Stimulated activated naive CD4-positive, alpha-beta T cell (primary cell): ENCODE measurements around the gene RTTN.
"Not testable (repeated sequence)": the region's sequence is repeated elsewhere in the genome, so short reads cannot be mapped to it uniquely, and the experiment has no call there.

Experiments
- DNase-seq, 6 experiments: peaks; one replicate each; lab custom pipeline; 2025; lab: John Stamatoyannopoulos, UW

Gene RTTN

DNA sequence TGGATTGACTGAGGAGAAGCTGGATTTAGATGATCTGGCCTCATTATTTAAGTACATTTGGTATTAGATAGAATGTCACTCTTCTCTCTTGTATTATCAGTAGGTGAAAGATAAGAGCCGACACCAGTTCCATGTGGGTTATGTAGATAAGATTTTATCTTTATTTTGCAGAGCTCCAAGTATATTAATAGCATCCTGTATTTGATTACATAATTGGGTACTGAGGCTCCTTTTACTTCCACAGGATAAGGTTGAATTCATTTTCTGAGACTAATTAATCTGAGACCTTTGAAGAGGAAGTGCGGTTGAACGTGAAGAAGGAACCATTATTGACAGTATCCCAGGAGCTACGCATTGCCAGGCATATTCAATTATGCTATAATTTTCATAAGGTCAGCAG lies 225.0 kb downstream of the RTTN start:
- DNase-seq = no peak

DNA sequence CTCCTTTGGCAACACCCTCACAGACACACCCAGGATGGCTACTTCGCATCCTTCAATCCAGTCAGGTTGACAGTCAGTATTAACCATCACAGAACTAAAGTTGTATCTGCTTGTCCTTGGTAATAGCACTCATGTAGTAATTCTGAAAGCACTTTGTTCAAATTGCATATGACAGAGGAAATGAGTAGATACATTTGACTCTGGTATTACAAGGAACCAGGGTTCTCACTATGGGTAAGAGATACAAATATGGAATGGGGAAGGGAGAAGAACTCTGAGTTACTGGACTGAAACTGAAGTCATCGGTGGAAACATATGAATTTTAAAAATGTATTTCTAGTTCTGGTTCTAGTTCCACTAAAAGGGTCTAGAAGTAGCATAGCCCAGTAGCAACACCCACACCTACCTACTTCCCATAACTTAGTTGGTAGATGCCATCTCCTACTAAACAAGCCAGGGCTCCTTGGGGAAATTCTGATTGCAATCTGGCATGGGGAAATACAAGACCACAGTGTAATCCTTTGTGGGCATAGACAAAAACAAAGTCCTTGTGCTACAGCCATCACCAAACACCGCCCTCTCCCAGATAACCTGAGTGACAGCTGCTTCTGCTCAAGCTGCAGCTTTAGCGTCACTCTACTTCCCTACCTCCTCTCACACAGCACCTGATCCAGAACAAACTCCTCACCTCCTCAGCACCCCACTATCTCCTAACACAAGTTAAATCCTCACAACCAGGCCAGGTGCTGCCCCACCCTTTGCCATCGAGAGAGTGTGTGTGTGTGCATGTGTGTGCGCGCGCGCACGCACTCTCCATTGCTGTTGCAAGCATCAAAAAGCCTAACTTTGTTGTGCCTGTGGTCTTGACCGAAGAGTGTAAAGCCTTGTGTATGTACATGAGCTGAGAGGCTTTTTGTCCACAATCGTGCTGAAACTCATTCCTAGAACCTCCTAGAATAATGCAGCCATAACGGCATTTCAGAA lies 226.5 kb downstream of the RTTN start:
- no peak for DNase-seq

DNA sequence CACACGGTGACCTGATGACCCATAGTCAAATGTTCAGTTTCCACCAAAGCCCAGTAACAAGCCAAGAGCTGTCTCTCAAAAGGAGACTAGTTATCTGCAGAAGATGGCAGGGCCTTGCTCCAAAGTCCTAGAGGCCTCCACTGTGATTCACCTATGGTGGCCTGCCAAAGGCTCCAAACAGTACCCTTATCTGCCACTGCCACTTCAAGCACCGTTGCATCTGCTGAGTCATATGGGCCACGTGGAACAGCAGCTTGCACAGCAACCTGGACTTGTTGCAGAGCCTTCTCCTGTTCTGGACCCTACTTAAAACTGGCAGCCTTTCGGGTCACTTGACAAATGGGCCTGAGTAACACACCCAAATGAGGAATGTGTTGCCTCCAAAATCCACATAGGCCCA lies 230.2 kb downstream of the RTTN start:
- DNase-seq = not testable (repeated sequence)

DNA sequence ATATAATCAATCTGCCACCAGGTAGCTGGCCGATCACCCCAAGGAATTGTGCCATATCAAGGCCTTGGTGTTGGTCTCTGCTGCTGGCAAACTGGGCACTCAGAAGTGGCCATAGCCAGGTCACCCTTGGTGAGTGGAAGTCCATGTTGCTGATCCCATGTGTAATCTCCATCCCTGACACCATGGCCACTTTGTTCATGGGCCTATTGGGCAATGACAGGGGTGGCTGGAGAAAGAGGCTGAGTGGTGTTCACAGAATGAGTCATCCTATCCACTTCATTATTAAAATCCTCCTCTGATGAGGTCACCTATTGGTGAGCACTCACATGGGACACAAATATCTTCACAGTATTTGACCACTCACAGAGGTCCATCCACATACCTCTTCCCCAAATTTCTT lies 231.1 kb downstream of the RTTN start:
- DNase-seq = no peak

DNA sequence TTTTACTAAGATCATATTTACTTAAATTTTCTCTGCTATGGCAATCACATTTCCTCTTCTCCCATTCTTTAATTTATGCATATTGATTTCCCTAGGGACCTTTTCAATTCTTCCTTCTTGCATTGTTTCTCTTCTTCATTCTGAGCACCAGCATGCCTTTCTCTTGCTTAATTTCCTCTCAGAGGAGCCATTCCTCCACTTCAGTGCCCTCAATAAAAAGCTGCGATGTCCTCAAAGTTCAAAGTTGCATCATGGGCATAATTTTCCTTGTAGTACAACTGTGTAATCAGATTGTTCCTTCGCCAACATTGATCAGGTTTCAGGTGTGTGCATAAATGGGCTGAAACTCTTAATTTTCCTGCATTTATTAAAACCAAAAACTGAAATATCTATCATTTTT lies 236.0 kb downstream of the RTTN start:
- DNase-seq = no peak

DNA sequence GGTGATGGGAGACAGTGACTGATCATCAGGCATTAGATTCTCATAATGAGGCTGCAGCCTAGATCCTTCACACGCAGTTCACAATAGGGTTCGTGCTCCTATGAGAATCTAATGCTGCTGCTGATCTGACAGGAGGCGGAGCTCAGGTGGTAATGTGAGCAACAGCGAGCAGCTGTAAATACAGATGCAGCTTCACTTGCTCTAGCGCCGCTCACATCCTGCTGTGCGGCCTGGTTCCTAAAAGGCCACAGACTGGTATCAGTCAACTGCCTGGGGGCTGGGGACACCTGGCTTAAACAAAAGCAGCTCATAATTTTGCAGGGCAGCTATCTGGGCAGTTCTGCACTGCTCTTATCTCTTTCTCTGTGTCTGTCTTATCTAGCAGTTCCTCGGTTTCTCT lies 237.4 kb downstream of the RTTN start:
- DNase-seq = peak in 4 of 6 experiments; percentile 12 to 56 (median 42)

DNA sequence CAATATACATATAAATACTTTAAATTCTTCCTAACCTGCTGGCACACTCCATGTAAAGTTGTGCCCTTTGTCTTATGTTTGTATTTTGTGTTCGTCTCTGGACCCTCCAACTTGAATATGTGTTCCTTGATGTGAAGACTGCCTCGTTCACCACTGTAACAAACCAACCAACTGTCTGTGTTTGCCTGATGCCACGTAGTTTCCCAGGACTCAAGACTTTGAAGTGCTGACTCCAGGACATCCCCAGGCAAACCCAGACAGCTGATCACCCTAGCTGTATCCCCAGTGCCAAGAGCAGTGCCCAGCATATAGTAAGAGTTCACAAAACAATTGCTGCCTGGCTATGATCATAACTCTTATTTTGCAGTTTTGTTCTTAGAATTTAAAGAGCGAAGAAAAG lies 242.3 kb downstream of the RTTN start:
- no peak for DNase-seq

DNA sequence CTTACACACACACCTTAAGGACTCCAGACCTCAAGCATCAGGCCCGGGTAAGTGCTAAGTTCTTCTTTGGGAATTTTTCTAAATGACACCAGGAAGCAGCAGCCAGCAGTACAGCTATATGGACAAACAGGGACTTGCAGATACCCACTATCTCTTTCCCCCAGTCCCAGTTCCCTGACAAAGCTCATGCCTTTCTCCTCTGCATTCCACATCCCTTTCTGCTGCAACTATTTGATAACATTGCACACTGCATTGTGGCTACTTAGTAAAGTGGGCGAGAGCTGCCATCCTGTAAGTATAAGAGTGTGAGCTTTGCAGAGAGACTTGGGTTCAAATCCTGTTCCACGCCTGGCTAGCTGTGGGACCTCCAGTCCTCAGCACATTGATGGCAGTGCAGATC lies 243.8 kb downstream of the RTTN start:
- no peak for DNase-seq

DNA sequence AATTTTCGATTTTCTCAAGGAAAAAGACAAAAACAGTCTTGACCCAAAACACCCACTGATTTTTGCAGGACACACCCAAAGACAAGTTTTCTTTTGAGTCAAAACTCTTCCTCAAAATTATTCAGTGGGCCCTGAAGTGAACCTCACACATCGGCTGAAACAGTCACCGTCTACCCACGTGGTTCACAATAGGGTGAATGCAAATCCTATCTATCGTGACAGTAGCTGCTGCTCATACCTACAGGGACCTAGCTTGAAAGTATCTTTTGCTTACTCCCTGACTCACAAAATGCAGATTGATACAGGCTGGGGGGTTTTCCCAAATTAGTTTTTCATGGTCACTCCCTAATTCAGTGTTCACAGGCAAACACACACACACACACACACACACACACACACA lies 247.1 kb downstream of the RTTN start:
- no peak for DNase-seq

DNA sequence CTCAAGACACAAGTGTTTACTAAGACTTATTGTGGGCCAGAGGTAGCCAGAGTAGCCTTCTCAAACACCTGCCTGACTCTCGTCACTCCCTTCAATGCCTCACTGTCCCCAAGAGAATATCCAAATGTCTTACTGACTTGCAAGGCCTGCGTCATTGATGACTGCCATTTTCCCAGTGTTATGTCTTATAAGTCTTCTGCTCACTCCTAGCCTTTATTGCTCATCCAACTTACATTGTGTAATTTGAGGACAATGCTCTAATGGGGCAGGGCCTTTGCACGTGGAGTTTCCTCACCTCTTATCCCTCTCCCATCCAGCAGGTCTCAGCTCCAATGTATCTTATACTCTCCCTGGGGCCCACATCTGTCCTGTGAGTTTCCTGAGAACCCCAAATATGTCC lies 247.7 kb downstream of the RTTN start:
- DNase-seq = no peak

DNA sequence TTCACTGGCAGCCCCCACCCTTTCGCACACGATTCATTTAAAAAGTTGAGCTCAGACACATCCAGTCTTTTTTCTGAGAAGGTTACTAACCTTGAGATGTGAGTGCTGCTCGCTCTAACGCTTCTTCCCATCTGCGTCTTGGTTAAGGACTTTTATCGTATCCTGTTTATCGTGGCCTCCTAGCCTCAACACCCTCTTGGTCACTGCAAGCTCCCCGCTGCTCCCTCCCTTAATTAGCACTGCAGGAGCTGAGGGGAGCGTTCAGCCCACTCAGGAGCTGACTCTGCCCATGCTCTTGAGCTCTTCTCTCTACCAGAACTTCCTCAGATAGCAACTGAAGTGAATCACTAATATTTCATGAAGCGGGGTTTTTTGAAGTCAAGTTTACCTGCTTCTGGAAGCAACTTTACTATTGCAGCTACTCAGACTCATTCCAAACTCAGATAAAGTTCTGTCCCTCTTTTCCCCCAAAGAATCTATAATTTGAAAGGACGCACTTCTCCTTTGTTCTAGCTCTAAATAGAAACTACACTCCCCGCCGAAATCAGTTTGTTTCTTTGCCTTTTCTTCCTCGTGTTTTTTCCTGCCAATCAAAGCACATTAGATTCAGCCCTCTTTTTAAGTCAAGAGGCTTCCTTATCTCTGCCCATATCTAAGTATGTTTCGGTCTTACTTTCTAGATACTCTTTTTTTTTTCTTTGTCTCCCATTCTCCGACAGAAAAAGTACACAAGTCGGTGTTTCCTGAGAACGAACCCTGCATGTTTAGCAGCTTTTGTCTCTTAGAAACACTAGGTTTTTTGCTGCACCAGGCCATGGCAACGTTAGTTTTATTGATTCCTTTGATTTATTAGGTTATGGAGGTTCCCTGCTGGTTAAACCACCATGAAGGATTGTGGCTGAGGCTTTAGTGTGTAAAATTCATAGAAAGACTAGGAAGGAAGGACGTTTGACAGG lies 248.5 kb downstream of the RTTN start:
- DNase-seq = peak in 4 of 6 experiments; percentile 17 to 50 (median 33)

DNA sequence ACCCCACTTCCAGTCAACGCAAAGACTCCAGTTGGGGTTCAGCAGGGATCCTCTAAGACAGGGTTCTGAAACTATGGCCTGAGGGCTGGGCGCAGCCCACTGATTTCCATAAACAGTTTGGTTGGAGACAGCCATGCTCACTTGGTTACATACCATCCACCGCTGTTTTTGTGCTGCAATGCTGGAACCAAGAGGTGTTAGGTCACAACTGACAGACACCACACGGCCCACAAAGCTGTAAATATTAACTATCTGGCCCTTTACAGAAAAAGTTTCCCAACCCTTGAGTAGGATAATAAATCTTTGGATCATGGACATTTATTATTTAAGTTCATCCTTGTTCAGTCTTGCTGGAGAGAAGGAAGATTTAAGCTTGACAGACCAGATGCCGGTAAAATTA lies 249.4 kb downstream of the RTTN start:
- DNase-seq = peak in 2 of 6 experiments; percentile 20 to 51

DNA sequence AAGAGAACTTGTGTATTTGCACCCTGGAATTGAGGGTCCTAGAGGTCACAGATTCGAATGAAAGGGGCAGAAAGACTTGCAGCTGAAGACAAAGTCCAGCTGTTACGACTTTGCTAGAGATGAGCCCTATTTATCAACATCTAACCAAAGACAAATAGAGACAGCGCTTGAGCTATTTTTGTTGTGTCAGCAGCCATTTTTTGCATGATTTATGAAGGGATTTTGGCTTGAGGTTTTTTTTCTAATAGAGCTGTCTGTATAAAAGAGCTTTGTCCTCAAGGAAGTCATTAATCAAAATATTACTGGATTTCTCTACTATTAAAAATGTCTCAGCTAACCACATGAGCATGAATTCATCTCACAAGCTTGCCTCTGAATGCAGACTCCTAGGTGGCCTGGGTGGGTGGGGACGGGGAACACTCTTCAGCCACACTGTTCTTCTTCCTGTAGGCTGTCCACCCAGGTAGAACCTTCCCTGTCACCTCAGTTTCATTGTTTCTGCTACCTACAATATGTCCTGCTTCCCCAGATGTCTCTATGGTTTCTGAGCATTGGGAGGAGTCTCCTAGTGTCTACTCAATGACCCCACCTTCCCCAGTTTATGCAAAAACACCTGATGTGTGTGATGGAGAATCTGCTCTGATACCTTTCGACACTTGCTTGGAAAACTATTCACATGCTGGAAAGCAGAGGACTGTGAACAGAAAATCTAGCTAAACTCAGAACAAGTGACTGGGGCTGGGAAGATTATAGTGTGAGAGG lies 250.6 kb downstream of the RTTN start:
- peak in 2 of 6 experiments; percentile 29 for DNase-seq

DNA sequence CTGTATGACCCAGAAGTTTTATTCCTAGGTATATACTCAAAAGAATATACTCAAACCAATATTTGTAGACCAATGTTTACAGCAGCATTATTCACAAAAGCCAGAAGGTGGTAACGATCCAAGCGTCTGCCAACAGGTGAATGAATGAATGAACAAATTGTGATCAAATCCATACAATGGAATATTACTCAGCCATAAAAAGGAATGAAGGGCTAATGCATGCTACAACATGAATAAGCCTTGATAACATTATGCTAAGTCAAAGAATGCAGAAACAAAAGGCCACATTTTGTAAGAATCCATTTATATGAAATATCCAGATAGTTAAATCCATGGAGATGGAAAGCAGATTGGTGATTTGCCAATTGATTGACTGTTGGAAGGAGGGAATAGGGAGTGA lies 252.3 kb downstream of the RTTN start:
- DNase-seq = no peak
